ENCODE measurements around the gene ITGAV.

ITGAV gene

DNA sequence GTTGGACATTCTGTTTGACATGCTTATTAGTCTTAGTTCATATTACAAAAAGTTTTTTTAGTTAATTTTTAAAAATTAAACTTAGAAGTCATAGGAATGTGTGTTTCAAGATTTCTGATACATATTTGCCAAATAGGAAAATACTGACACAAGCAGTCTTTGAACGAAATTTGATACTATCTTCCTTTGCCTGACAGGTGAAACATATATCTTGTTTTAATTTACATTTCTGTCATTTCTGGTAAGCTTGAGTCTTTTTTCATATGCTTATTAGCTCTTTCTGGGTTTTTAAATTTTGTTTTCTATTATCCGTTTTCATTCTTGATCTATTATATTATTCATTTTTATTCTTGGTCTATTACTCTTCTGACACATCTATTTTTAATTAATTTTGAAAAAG, 24.5 kb downstream of the ITGAV start:
- DNase-seq = no peak

DNA sequence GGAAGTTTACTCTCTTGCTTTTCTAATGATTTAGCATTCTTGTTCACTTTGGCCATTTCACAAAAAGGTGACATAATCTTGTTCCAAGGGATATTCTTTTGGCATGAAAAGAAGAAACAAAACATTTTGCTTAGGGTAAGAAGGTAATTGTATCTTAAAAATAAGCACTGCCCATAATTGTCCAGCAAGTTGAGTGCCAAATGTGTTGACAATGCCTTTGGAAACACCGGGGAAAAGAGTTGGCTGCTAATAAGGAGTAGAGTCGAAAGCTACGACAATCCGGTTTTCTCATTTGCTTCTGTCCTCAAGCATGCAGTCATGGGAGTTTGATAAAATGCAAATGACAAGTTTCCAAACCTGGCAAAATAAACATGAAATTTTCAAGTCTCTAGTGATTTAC, 27.3 kb downstream of the ITGAV start:
- DNase-seq = no peak

DNA sequence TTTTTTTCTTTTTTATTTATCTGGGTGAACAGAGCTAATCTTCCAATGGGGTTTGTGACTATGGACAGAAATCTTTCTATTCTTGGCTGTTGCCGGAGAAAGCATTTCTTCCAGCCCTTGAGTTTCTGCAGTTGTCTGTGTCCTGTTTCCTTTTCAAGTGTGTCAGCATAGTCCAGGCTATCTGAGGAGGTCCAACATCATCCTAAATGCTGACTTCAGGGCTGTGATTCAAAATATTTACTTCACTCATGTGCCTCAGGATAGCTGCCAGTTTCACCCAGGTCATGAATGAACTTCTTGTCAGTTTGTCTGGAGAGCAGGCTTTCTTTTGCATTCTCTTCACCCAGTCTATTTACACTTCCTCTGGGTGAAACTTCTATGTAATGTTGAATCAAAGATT, 27.9 kb downstream of the ITGAV start:
- no peak for DNase-seq

DNA sequence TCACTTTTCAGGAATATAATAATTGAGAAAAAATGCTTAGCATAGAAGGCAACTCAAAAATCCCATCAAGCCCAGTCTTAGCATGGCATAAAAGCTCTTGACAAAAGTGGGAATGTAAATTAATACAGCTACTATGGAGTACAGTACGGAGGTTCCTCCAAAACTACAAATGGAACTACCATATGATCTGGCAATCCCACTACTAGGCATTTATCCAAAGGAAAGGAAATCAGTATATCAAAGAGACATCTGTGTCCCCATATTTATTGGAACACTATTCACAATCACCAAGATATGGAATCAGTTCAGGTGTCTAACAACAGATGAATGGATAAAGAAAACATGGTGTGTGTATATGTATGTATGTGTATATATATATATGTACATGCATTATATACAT, 28.8 kb downstream of the ITGAV start:
- no peak for DNase-seq

DNA sequence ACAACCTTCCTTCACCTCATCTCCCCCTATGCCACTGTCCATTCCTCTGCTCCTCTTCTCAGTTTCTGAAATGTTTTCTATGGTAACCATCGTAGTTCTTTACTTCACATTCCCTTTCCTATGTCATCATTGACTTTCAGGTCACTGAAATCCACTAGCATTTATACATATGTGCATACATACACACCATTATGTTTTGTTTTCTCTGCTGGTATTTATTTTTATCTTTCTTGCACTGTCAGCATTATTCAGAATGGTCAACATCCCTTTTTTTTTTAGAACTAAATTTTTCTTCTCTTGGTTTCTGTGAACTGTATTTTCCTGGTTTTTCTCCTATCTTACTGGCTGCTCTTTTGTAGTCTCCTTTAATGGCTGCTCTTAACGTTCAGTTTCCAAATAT, 33.2 kb downstream of the ITGAV start:
- DNase-seq = no peak

DNA sequence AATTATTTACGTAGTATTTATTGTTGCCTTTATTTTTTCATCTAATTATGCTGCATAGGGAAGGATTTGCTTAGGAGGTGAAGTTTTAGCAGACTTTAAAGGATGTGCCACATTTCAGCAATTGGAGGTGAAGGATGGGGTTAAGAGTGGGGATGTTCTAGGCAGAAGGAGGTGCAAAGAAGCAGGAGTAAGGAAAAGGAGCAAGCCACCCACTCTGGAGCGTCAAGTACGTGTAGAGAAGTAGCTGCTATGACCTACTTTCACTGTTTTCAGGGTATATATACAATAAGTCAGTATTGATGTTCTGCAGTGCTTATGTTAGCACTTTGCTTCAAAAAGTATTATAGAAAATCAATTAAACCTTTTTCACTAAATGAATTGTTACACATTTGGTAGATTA, 34.4 kb downstream of the ITGAV start:
- DNase-seq = no peak

DNA sequence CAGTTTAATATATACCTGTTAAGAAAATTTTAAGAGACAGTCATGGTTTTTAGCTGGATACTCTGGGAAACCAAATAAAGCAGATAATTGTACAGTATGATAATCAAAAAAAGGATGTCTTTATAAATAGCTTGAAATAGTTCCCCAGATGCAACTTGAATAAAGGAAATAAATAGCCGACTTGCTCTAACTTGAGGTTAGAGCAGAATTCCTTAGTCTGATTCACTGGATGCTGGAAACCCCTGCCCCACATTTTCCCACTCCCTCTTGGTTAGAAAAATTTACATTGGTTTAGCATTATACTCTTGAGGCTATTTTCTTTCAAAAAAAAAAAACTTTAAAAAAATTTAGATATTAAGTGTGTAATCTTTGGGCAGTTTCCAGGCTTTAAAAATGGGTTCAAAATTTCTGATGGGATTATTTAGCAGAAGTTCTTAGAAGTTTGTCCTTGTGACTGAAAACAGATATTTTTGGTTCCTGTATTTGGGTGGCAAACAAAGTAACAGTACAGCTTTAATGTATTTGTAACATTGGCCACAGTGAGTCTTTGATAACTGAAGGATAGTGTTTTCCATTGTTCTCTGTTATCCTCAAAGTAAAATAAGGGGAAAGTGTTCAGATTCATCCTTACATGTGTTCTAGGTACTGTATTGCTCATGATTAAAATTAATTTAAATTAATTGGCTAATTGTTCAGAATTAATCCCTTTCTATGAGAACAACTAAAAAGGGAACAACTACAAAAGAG, 39.6 kb downstream of the ITGAV start:
- DNase-seq = no peak

DNA sequence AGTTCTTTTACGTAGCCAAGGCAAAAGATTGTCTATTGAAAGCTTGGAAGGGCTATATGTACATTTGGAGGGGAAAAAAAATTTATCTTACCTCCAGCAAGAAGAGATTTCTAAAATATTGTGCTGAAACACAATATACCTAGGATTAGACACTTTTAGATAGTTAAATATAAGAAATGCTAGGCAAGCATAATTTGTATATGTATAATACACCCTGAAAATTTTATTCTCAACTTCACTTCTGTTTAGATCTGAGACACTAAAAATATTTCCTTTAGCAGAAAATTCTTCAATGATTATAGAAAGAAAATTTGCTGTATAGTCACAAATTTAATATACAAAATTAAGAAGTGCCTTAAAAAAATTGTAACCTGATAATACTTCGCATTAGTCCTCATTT, 42.6 kb downstream of the ITGAV start:
- no peak for DNase-seq

DNA sequence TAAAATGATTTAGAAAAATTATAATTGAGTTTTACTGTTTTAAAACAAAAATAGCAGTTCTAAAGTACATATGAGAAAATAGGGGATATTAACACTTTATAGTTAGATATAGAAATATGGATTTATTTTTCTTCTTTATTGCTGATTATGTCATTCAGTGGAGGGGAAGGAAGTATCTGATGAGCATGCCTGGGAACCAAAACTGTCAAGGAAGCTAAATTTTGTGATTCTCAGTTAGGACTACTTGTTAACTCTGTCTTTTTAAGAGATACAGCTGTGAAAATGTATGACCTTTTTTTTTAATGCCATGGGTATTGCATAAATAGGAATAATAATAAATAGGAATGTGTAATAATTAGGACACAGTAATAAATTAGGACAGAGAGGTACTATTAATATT, 44.8 kb downstream of the ITGAV start:
- no peak for DNase-seq

DNA sequence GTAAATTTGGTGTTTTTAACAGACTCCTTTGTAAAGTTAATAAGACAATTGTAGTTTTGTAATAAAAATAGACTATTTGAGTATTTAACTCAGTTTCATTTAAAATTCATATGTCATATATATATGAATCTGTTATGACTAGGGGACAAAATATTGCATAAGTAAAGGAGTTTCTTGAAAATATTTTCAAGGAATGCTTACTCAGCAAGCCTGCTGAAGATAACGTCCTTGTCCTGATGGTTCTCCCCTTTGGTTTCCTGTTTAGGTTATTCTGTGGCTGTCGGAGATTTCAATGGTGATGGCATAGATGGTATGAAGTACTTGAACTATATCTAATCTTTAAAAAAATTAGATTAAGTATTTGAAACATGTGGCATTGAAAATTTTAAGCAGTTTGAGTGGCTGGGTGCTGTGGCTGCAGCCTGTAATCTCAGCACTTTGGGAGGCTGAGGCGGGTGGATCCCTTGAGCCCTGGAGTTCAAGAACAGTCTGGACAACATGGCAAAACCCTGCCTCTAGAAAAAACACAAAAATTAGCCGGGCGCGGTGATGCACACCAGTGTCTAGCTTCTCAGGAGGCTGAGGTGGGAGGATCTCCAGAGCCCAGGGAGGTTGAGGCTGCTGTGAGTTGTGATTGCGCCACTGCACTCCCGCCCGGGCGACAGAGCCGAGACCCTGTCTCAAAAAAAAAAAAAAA, 47.1 kb downstream of the ITGAV start:
- no peak for DNase-seq

DNA sequence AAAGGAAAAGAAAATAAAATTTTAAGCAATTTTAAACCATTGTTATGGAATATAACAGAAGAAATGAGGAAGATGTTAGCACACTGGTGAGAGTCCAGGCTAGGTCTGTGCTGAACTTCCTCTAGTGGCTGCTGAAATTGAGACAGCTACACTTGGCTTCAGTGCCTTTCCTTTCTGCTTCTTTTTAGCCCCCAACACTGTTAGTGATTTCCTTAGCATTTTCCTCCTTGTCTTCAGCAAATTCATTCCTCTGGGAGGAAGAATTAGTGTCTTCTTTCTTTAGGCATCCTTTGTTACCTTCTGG, 47.6 kb downstream of the ITGAV start:
- no peak for DNase-seq

DNA sequence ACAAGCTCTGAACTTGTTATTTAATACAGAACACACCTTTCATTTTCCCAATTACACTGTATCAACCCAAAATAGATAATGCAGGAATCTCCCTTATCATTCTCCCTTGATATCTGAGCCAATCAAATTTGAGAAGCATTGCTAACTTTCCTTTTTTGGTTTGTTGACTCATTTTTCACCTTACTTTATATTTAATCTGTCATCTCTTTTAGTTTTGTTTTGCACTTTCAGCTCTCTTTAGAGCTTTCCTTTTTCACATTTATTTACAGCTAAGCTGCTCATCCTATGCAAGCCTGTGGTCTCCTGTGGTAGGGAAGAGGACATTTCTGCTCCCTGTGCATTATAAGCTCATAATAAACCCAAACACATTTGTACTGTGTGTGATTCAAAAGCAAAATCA, 50.1 kb downstream of the ITGAV start:
- no peak for DNase-seq

DNA sequence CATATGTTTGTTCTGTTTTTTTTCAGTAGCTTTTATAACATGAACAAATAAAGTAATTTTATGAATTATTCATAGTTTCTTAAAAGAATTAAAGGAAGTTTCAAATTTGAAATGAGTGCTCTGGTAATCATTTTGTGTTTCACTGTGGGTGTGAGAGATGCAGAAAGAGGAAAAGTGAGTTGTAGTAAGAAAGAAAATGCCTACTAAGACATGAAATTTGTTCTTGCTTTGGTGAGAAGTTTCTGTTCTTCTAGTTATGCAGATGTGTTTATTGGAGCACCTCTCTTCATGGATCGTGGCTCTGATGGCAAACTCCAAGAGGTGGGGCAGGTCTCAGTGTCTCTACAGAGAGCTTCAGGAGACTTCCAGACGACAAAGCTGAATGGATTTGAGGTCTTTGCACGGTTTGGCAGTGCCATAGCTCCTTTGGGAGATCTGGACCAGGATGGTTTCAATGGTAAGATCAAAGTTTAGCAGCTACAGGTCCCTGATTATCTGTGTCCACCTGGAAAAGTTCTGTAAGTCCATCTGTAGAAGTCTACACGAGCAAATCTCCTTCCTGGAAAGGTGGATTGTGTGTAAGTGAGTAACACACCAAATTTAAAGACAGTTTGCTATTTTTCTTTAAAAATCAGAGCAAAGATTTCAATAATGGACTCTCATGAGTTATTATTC, 51.4 kb downstream of the ITGAV start:
- DNase-seq = no peak

DNA sequence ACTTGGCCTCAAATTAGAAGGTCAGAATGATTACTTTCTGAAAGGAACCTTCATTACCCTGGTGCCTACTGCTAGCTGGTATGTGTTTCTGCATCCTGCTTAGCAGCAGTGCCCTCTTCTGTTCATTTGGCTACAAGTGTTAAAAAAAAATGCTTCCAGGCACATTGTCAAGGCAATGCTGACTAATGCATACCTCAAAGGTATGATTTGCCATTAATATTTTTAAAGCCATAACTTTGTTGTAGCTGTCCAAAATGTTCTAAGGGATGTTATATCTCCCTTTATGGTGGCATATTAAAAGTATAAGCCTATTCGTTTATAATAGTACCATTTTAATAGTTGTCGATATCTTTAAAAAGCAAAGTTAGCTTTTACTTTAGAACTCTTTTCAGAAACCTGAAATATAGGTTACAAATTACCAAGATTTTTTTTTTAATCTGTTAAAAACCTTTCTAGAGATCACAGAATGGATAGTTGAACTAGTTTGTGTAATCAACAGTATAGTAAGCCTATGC, 52.0 kb downstream of the ITGAV start:
- DNase-seq = peak in 1 of 2 donors; percentile 76

DNA sequence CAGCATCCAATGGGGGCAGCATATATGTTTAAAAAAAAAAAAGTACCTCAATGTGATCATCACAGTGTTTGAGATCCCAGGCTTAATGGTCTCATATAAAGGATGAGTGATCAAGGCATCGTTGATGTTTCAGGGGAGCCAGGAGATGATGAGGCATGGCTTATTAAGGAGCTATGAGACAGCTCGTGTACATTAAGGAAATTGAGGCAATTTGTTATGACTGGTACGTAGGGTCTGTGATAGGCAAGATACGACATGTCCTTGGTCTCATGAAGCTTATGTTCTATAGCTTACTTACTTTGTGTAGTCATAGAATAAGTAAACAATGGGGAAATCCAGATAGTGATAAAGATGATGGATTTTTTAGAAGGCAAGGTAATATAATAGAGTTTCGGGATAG, 54.9 kb downstream of the ITGAV start:
- no peak for DNase-seq

DNA sequence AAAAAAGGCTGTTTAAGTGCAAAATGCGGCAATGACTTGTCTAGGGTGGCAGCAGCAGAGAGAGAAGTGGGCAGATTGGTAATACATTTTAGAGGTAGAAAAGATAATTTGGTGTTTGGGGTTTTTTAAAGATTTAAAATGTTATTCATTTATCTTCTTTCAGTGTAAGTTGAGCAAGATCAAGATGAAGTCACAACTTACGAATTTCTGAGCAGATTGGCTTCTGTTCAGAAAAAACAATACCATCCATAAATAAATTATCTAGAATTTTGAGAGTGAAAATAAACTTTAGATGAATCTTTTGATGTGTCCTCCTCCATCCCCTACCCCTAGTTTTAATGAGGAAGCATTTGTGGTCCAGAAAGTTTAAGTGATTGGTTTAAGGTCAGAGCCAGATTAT, 56.1 kb downstream of the ITGAV start:
- no peak for DNase-seq

DNA sequence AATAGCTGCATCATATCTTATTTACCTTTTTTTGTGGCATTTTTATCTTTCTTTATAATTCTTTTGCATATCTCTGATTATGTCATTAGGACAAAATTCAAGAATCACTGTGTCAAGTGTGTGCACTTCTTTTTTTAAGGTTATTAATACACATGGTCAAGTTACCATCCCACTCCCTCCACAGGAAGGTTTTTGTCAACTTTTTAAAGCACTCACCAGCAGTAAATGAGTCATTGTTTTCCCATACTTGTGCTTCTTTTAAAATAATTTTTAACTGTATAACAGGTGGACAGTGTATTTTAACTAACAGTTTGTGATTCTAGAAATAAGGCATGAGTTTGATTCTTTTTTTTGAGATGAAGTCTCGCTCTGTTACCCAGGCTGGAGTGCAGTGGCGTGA, 58.3 kb downstream of the ITGAV start:
- DNase-seq = no peak

DNA sequence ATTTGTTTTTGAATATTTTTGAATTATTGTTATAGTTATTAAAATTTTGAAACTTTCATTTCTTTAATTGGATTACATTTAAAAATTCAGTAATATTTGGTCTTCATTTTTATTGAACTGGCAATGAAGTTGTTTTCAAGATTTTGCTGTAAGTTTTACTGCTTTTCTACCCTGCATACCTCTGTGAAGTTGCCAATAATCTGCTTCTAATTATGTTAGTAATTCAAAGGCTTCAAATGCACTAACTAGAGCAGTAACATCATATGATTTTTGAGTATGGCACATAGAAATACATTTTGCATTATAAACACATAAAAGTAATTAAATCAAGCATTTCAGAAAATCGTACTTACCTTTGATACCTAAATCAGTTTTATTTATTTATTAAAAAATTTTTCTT, 63.7 kb downstream of the ITGAV start:
- no peak for DNase-seq

DNA sequence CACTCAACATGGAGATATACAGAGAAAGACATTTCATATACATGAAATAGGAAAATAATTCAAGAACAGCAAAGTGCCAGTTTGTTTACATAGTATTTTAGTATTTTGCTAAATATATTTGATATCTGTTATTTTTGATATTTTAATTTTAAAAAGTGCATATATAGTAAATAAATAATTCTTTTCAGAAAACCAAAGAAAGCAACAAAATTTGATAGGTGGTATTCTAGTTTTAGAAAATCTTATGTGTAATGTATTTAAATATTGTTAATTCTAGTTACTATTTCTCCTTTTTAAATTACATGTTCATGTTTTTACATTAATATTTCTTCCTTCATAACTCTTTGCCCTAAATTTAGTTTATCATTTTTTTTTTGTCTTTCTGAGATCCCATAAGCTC, 69.5 kb downstream of the ITGAV start:
- DNase-seq = no peak

DNA sequence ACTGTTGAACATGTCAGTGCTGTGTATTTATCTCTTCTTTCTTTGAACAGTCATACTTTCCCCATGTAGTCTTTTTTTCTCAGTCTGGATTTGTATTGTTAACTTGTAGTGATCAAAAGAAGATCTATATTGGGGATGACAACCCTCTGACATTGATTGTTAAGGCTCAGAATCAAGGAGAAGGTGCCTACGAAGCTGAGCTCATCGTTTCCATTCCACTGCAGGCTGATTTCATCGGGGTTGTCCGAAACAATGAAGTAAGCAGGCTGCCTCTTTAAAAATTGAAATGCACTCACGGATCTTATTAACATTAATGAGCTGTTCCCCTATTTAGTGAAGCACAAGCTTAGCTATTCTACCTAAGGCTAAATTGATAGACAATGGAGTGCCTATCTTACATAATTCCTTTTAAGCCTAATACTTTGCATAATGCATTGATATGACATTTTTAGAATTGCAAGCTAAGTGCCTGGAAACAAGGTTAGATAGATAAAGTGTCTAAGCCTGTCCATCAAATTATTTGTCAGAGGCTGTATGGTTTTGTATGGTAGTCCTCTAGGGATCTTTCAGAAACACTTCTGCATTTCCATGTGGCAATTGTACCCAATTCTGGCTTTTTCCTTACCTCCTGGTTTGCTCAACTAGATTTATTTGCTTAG, 74.7 kb downstream of the ITGAV start:
- no peak for DNase-seq

DNA sequence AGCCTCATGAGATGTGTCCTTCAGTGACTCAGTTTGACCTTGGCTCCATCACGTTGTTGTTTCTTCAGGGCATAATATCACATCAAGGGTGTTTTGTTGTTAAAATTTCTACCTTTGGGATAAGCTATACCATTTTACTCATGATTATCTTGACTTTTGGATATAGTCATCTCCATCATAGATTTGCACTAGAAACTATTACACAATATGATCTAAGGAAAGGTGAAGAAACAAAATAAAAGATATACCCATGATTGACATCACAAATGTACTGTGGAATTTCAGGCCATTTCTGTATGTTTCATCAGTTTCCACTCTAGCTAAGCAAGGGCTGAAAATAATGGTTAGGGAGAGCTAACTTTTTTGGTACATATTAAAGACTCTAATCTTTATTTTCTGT, 79.3 kb downstream of the ITGAV start:
- DNase-seq = no peak

DNA sequence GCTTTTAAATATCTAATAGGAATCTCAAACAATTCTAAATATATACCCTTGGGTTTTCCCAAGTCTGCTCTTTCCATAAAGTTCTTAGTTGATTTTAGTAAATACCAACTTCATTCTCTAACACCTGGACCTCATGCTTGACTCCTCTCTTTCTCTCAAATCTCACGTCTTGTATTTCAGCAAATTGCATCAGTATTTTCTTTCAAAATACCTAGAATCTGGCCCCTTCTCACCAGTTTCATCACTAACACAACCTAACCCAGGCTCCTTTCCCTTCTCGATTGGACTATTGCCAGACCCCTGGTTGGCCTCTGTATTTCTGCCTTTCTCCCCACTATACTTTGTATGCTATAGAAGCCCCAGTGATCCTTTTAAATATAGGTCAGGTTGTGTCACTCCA, 81.0 kb downstream of the ITGAV start:
- DNase-seq = no peak

DNA sequence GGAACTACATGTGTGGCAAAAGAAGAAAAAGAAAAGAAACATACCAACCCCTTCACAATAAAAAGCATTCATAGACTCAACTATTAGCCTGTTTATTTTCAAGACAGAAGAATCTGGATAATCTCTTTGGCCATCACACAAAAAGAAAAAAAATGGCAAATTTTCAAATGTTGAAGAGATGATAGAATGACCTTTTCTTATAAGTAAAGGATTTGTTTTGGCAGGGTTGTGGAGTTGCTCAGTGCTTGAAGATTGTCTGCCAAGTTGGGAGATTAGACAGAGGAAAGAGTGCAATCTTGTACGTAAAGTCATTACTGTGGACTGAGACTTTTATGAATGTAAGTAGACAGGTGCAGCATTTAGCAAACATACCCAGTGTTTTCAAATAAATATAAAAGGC, 85.5 kb downstream of the ITGAV start:
- no peak for DNase-seq

DNA sequence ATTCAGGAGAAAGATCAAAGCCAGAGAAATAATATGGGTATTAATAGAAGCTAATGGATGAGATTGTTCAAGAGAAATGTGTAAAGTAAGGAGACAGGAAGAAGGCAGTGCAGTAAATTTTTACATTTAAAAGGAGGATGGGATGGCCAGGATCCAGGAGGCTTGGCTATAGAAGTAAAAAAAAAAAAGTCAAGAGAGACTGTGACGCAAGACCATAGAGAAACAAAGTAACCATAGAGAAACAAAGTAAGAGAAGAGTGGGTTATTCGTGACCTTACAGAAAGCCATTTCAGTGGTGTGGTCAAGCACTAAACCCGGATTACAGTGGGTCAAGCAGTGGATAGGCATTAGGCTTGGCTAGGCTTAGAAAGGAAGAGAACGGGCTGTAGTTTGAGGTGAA, 93.5 kb downstream of the ITGAV start:
- DNase-seq = no peak
